ENCODE data around the gene HRH4.

Gene HRH4

DNA sequence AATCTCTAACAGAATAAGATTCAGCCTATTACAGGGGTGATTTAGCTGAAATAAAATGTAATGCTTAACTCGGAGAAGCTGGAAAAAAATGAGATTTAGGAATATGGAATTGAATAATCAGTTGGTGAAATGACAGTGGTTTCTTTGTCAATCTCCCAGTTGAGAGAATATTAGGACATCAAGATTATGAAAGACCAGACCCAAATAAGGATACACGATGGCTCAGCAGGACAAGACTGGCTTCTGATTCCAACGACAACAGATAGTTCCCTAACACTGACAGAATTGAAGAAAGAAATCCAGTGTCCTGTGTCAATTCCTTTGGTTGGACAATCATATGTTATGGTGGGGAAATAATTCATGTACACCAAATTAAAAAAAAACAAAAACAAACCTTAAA is 55.8 kb downstream of the HRH4 start:
- DNase-seq (ENCODE audit: low read depth) = no peak
- TF ChIP-seq CTCF (IDR thresholded peaks at IDR 0.05; ENCODE audit: low read depth, low read length, missing control alignments) = no peak
- no peak overlapping the region for H3K4me3 ChIP-seq (ENCODE audit: low read depth, low read length)

DNA sequence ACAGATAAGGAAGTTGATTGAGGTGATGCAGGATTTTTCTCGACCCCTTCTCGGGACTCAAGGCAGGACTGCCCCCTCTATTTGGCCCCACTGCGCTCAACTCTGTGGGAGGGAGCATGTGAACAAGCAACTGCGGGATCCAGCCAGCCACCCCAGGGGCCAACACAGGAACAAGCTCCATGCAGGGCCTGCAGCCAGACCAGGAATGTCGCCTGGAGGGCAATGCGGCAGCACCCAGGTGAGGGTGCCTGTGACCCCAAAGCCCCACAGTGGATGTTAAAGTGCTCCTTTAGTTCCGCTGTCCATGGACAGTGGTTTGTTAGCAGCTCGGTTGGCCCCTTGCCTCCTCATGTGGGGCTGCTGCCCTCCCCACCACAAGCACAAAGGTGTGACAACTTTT is 57.1 kb downstream of the HRH4 start:
- DNase-seq (ENCODE audit: low read depth) = no peak
- no peak for TF ChIP-seq CTCF (IDR thresholded peaks at IDR 0.05; ENCODE audit: low read depth, low read length, missing control alignments)
- no peak overlapping the region for H3K4me3 ChIP-seq (ENCODE audit: low read depth, low read length)

- no peak overlapping the region for H3K4me3 ChIP-seq (ENCODE audit: low read depth, low read length)
- TF ChIP-seq CTCF (IDR thresholded peaks at IDR 0.05; ENCODE audit: low read depth, low read length, missing control alignments) = no peak
- DNase-seq (ENCODE audit: low read depth) = no peak
Observed at GRCh38 chr18:24518596-24518995, 58.2 kb downstream of the HRH4 start.

Data from GM12864 (cell line).